HG02852 (cell line): ENCODE results near the gene PDGFC.
A peak's percentile ranks its signal among the peaks of the same experiment; 100 is the strongest.

Source experiments
- ATAC-seq: cut with Tn5 transposase; IDR thresholded peaks from one replicate; pipeline ENCODE4 v1.9.1; 2021; ENCODE audit warnings: mild to moderate bottlenecking, moderate library complexity; ENCODE audit not compliant: unreplicated experiment

PDGFC gene

GRCh38 chr4:156975686-156976085 is 4.1 kb upstream of the PDGFC start:
- ATAC-seq, result no peak

DNA sequence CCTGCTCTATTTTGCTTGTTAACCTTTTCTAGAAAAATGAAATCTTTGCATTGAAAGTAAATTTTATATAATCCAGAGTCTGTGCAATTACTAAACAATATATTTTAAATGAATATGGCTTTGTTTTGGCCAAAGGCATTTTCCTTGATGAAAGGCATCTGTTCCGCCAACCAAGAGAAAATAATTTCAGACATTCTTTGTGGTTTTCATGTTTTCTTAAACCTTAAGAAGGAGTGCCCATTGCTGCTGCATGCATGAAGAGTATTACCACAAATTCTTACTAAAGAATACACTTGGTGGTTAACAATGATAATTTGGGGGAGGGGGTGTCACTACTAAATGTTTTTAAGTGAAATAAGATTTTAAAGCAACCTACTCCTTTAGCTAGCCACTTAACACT is 2.7 kb upstream of the PDGFC start:
- ATAC-seq, result no peak

GRCh38 chr4:156972379-156973015 is 898 bp upstream of the PDGFC start:
- ATAC-seq, result no peak

DNA sequence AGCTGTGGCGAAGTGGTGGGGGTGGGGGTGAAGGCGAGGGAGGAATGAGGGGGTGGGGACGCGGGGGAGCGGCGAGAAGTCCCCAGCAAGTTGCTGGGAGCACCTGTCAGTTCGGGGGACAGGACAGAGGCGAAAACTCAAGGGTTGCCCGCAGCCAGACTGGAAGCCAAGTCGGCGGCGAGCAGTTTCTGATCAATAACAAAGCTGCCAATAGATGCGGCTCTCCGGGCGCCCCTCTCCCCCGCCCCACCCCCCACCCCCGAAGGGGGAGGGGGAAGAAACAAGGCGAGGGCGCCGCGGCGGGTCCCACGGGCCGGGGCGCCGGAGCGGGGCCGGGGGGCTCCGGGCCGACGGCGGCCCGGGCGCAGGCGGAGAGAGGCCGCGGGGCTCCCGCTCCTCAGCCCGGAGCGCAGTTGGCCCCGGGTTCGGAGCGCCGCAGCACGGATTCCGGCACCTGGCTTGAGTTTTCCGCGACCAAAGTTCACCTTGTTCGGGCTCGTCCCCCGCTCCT is 379 bp downstream of the PDGFC start:
- ATAC-seq, result no peak

DNA sequence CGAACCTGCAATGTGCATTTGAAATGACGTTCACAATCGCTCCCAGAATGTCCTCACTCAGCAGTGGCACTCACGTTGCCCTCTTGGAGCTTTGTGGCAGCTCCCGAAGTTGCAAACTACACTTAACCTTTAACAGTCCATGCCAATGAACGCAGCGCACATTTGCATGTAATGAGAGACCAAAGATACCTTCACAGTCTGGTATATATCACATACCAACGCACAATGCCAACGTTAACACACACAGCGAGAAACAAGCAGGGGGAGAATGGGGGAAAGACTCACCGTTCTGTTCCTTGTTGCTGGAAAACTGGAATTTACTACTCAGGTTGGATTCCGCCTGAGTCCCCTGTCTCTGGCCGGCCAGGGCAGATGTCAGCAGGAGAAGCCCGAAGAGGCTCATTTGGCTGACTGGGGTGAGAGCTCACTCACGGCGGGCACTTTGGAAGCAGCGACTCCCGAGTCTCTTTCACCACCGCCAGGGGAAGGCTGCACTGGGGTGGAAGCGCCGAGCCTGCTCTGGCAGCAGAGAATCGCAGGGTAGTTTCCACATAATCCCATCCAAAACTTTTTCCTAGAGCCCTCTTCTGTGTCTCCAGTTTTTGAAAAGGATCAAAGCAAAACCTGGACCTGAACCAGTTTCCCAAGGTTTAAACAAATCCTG is 966 bp downstream of the PDGFC start:
- ATAC-seq, result no peak

DNA sequence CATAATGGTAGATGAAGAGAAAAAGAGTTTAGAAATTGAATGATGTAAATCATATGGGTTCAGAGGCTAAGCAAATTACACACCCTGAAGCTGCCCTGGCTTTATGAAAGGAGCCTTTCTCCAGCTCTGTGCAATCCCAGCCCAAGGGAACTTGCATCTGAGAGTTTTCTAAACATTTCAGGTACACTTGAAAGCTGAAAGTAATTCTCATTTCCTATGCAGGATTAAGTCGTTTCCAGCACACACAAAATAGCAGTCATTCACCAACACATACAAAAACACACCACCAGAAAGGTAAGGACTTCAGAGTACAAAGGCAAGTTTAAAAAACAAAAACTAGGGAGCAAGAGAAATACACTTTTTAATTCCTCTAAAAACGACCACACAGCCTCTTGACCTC is 1.7 kb downstream of the PDGFC start:
- ATAC-seq, result no peak

DNA sequence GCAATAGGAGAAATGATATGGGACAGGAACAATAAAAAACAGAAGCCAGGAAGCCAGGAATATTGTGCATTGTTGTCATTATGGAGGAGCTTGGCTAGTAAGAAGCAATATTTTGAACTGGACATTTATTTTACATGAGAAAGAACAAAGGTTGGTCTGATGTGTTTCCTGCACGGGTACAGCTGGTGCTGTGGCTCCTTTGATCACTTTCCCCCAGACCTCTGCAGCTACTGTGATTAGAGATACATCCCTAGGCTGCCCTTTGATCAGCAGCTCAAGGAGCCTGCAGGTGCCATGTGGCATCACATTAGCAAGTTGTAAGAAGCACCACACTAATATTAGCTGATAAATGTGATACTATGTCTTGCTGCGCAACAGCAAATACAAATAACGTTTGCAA is 2.5 kb downstream of the PDGFC start:
- ATAC-seq, result no peak

DNA sequence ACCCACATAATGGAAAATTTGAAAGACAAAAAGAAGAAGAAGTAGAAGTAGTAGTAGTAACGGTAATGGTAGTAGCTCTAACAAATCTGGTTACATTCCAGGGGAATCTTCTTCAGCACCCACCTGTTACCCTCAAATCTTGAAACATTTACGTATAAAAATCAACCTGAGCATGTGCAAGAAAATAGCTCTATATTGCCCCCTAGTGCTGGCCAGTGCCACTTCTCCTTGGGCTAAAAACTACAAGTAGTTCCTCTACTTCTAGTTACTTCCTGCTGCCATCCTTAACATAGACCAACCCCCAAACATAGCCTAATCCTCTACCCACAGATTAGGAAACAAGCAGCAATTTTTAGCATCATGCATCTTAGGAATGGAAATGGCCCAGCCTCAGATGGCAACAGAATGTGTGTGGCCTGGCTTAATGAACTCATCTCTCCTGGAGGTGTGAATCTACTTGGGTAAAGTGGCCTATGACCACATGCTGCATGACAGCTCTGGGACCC is 3.1 kb downstream of the PDGFC start:
- ATAC-seq, result peak; percentile 61

DNA sequence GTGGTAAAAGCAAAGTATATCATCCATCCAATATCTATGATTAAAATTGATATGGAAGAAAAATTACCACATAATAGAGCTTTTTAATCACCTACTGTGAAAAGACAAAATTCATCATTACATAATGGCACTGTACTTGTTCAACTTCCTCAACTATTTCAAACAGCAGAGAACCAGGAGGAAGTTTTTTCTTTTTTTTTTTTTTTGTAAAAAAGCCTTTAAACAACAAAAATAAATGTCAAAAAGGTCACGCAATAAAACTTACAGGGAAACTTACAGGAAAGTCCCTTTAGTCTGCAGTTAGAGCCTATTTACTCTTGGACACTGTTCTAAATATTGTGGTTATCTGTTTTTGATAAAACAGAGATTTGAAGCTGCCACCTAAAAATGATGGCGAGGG is 4.8 kb downstream of the PDGFC start:
- ATAC-seq, result no peak

- no peak for ATAC-seq
These were observed 8.2 kb downstream of the PDGFC start for GRCh38 chr4:156963419-156963818.

DNA sequence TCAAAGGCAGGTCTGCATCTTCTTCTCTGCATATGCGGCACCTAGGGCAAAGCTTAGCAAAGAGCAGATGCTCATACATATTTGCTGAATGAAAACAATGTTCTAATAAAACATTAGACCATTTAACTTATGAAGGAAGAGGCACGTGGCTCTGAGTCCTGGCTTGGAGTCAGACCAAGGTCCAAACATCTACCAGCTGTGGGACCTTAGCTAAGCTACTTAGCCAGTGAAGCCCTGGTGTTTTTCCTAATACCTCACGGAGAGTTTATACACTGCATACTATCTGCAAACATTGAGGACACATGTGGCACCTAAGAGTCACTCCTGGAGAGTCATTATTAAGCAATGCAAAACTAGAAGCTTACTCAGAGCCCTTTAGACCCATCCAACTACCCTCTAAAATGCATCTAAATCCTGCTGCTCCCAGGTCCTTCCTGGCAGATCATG is 9.0 kb downstream of the PDGFC start:
- no peak for ATAC-seq

DNA sequence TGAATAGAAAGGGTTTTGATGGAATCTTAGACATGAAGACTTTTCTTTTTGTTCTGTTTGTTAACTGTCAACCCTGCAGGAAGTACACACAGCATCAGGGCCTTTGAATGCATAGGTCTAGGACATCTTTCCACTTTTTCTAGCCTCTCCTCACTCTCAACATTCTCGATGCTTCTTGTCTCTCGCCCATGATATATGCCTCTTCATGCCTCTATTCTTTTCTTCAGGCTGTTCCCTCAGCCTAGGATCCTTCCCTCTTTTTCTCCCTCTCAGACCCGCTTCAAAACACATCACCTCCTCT is 9.6 kb downstream of the PDGFC start:
- no peak for ATAC-seq

GRCh38 chr4:156961196-156962057 is 10.2 kb downstream of the PDGFC start:
- ATAC-seq, result no peak

GRCh38 chr4:156959298-156959702 is 12.3 kb downstream of the PDGFC start:
- no peak for ATAC-seq

DNA sequence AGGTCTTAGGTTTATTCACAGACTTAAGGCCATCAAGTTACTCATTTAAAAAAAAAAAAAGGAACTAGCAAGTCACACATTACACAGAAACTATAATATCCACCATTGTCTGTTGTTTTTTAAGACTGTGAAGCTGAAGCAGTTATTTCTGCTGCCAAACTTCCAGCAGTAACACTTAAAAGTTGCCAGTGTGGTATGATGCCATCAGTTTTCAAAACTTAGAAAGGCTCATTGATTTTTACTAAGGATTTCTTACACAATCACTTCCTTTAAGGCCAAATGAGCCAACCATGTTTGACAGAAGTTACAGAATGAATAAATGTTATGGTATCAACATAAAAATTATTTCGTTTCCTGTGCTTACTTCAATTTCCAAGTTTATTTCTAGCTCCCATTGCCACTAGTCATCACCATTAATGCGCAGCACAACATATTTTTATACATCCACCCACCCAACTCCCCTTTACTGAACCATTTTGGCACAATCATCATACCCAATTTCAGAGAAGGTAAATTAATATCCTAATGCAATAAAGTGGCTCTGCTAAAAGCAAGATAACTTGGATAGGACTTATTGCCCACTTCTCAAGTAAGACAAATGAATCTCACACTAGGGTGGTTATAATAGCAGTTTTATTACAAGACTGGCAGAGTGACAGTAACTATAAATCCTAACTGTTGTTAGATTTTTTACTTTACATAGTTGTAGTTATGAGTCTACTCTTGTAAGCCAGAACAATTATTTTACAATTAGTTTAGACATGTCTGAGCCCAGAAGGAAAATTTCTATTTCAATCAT is 13.1 kb downstream of the PDGFC start:
- ATAC-seq, result no peak

DNA sequence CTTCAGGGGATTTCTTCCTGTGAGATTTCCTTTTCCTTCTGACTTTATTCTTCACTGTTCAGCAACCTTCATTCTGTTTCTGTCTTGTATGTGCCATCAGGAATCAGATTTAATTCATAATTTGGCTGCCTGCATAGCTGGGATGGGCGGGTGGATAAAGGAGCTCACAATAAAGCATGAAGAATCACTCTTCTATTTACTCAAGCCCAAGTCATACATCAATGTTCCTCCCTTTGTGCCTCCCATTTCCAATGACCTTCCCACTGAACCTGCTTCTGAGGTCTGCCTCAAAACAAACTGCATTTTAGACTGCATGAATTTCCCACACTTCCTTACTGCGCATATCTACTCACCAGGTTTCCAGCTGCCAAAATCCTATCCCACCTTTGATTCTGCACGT is 14.0 kb downstream of the PDGFC start:
- no peak for ATAC-seq

- no peak for ATAC-seq
These were observed 14.7 kb downstream of the PDGFC start for GRCh38 chr4:156956826-156957368.

- ATAC-seq, result no peak
These were observed 15.2 kb downstream of the PDGFC start for GRCh38 chr4:156956359-156956758.

DNA sequence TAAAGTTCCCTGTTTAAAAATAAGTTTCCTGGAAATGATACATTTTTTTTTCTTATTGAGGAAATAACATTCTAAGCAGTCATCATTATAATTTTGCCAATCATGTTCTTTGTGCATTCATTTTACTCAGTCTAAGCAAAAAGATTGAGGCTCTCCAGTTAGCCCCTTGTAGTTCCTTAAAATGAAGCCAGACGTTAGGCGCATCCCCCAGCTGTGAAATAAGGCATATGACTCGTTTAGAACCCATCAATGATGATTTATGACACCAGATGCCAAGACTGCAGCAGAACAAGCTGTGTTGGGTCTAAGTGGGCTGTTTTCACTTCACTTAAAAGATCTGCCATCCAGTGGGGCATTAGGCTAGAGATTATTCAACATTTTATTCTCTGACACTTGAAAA is 17.0 kb downstream of the PDGFC start:
- no peak for ATAC-seq

- ATAC-seq, result no peak
These were observed 17.6 kb downstream of the PDGFC start for GRCh38 chr4:156953951-156954350.

DNA sequence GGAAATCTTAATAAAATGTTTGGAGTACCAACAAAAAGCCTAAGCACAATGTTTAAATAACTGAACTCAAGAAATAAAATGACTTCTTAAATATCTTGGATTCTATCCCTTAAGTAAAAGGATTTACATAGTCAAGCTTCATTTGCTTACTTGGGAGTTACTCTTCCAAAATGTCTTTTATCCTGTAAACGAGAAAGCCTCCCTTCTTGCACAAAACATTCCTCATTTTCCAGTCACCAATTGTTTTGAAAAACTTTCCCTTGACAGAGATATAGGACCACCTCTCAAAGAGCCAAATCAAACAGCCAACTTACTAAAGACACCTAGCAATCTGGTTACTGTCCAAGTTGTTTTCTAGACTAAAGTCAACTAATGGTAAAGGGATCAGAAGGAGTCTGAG is 18.6 kb downstream of the PDGFC start:
- ATAC-seq, result no peak
